ENCODE measurements around the gene TCF12. TPM values are rescaled to one million over a fixed set of nuclear protein-coding genes. Genes with fewer than 3 reads are reported as not detected.
"Not testable (repeated sequence)": the region's sequence is repeated elsewhere in the genome, so short reads cannot be mapped to it uniquely, and the experiment has no call there.

TCF12 gene
- polyA plus RNA-seq, 1 experiment = 447 TPM

- Histone ChIP-seq H3K9me3 (ENCODE audit: control insufficient read depth, insufficient read depth, low read length) (peaks cover 2% of the 10 kb centered on the region; the same call in 1 of the 2 replicates), H3K4me3 (ENCODE audit: low read depth, low read length) (no peak overlapping the region), H3K27ac (ENCODE audit: low read depth, low read length) (no peak overlapping the region), H3K27me3 (ENCODE audit: control insufficient read depth, insufficient read depth, low read length) (no peaks in the 10 kb centered on the region)
- TF ChIP-seq, protein P1, sequence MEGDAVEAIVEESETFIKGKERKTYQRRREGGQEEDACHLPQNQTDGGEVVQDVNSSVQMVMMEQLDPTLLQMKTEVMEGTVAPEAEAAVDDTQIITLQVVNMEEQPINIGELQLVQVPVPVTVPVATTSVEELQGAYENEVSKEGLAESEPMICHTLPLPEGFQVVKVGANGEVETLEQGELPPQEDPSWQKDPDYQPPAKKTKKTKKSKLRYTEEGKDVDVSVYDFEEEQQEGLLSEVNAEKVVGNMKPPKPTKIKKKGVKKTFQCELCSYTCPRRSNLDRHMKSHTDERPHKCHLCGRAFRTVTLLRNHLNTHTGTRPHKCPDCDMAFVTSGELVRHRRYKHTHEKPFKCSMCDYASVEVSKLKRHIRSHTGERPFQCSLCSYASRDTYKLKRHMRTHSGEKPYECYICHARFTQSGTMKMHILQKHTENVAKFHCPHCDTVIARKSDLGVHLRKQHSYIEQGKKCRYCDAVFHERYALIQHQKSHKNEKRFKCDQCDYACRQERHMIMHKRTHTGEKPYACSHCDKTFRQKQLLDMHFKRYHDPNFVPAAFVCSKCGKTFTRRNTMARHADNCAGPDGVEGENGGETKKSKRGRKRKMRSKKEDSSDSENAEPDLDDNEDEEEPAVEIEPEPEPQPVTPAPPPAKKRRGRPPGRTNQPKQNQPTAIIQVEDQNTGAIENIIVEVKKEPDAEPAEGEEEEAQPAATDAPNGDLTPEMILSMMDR (IDR thresholded peaks at IDR 0.05; ENCODE audit: low read depth, low read length) = no peak
- DNase-seq (ENCODE audit: low read depth, low spot score) = no peak
- CTCF ChIA-PET = no interaction called here
- POLR2A ChIA-PET = interaction anchor here (0.6 kb wide), 1 partner anchor 9 kb away, joined by 3 read pairs; no protein-coding TSS in a partner anchor
Measured at GRCh38 chr15:56948764-56949101, 30.3 kb downstream of the TCF12 start.

DNA sequence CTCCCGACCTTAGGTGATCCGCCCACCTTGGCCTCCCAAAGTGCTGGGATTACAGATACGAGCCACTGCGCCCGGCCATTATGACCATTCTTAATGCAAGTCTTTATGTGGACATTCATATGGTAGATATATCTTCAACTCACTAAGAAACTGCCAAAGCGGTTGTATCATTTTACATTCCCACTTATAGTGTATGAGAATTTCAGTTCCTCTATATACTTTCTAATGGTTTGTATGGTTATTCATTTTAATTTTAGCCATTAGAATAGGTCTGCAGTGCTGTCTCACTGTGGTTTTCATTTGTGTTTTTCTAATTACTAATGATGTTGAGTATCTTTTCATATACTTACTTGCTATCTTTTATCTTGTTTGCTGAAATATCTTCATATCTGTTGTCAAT, 32.5 kb downstream of the TCF12 start:
- ChIA-PET CTCF (no interaction called here), POLR2A (no interaction called here)
- Histone ChIP-seq H3K27ac (ENCODE audit: low read depth, low read length) (no peak overlapping the region), H3K9me3 (ENCODE audit: control insufficient read depth, insufficient read depth, low read length) (no peaks in the 10 kb centered on the region), H3K4me3 (ENCODE audit: low read depth, low read length) (no peak overlapping the region), H3K27me3 (ENCODE audit: control insufficient read depth, insufficient read depth, low read length) (no peaks in the 10 kb centered on the region)
- no peak for DNase-seq (ENCODE audit: low read depth, low spot score)
- TF ChIP-seq, protein P1 (IDR thresholded peaks at IDR 0.05; ENCODE audit: low read depth, low read length) = no peak

- Histone ChIP-seq H3K27ac (ENCODE audit: low read depth, low read length) (no peak overlapping the region), H3K27me3 (ENCODE audit: control insufficient read depth, insufficient read depth, low read length) (no peaks in the 10 kb centered on the region), H3K9me3 (ENCODE audit: control insufficient read depth, insufficient read depth, low read length) (no peaks in the 10 kb centered on the region), H3K4me3 (ENCODE audit: low read depth, low read length) (no peak overlapping the region)
- TF ChIP-seq, protein P1 (IDR thresholded peaks at IDR 0.05; ENCODE audit: low read depth, low read length) = no peak
- DNase-seq (ENCODE audit: low read depth, low spot score) = no peak
- ChIA-PET POLR2A (no interaction called here), CTCF (no interaction called here)
Measured at GRCh38 chr15:56953790-56954189, 35.3 kb downstream of the TCF12 start.

DNA sequence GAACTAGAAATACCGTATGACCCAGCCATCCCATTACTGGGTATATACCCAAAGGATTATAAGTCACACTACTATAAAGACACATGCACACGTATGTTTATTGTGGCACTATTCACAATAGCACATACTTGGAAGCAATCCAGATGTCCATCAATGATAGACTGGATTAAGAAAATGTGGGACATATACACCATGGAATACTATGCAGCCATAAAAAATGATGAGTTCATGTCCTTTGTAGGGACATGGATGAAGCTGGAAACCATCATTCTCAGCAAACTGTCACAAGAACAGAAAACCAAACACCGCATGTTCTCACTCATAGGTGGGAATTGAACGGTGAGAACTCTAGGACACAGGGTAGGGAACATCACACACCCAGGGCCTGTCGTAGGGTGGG, 36.6 kb downstream of the TCF12 start:
- POLR2A ChIA-PET; DNase-seq (ENCODE audit: low read depth, low spot score); CTCF ChIA-PET; H3K9me3 ChIP-seq (ENCODE audit: control insufficient read depth, insufficient read depth, low read length); H3K27ac ChIP-seq (ENCODE audit: low read depth, low read length); H3K4me3 ChIP-seq (ENCODE audit: low read depth, low read length); H3K27me3 ChIP-seq (ENCODE audit: control insufficient read depth, insufficient read depth, low read length): not testable (repeated sequence)

GRCh38 chr15:56956538-56956937, 38.1 kb downstream of the TCF12 start:
- no peaks in the 10 kb centered on the region for H3K27me3 ChIP-seq (ENCODE audit: control insufficient read depth, insufficient read depth, low read length)
- ChIA-PET POLR2A (no interaction called here), CTCF (no interaction called here)
- H3K9me3 ChIP-seq (ENCODE audit: control insufficient read depth, insufficient read depth, low read length) = no peaks in the 10 kb centered on the region
- no peak for DNase-seq (ENCODE audit: low read depth, low spot score)
- H3K27ac ChIP-seq (ENCODE audit: low read depth, low read length) = no peak overlapping the region
- H3K4me3 ChIP-seq (ENCODE audit: low read depth, low read length) = no peak overlapping the region
- TF ChIP-seq, protein P1 (IDR thresholded peaks at IDR 0.05; ENCODE audit: low read depth, low read length) = no peak

DNA sequence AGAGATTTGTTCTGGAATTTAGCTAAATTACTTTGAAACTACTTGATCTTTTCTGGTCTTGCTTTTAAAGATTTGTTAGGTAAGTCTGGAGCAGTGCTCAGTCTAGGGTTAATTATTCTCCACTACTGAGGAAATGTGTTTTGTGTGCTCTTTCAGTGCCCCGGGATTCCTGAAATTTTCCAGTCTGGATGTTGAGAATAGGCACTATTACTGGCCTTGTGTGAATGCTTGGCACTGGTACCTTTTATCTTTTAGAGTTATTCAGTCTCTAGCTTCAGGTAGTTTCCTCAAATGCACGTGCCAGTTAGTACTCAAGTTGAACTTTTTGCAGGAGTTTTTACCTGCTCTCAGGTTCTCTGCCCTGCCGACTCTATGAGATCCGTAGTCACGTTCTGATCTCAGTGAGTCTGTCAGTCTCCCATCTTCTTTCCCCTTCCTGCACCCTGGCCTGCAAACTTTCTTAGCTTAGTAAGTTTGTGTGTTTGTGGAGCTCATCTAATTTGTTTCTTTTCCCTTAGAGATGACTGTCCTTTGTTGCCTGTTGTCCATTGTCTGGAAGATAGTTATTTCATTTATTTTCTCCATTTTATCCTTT, 39.5 kb downstream of the TCF12 start:
- Histone ChIP-seq H3K4me3 (ENCODE audit: low read depth, low read length) (no peak overlapping the region), H3K27me3 (ENCODE audit: control insufficient read depth, insufficient read depth, low read length) (no peaks in the 10 kb centered on the region), H3K9me3 (ENCODE audit: control insufficient read depth, insufficient read depth, low read length) (no peaks in the 10 kb centered on the region), H3K27ac (ENCODE audit: low read depth, low read length) (no peak overlapping the region)
- no peak for DNase-seq (ENCODE audit: low read depth, low spot score)
- CTCF ChIA-PET = no interaction called here
- TF ChIP-seq, protein P1 (IDR thresholded peaks at IDR 0.05; ENCODE audit: low read depth, low read length) = no peak
- POLR2A ChIA-PET = no interaction called here

Data from AG04450 (cell line).